ENCODE data around the gene ASS1.

The ASS1 gene

DNA sequence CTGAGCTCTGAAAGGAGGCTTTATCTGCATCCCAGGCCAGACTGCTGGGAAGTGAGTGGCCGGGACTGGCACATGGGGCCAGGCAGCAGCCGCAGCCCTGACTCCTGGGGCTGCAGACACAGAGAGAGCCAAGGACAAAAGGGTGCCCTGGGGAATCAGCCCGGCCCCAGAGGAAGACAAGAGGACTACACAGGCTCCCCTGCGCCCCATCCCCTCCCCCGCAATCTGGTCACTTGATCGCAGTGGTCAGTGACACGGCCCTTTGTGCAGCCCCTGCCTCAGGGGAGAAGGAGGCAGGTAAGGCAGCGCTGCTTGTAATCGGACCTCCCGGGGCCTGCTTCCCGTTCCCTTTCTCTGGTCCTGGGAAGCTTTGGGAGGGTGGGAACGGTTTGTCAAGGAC lies 79.2 kb downstream of the ASS1 start:
- TF ChIP-seq EZH2phosphoT487 (IDR thresholded peaks at IDR 0.05; ENCODE audit: low read length) (no peak), EZH2 (optimal IDR thresholded peaks at IDR 0.05; ENCODE audit: low read depth, low read length) (no peak), CTCF (IDR thresholded peaks at IDR 0.05; ENCODE audit: low read length) (no peak)

GRCh38 chr9:130526193-130526853 lies 81.6 kb downstream of the ASS1 start:
- Histone ChIP-seq H3K36me3 (replicated peaks; ENCODE audit: insufficient read depth, low read length) (no peaks in the 10 kb centered on the region), H3K4me2 (ENCODE audit: low read depth, low read length) (no peak overlapping the region), H3K9ac (ENCODE audit: low read length) (no peak overlapping the region), H2AFZ (ENCODE audit: low read length) (no peak overlapping the region), H3K4me3 (ENCODE audit: low read length) (no peak overlapping the region), H3K4me1 (ENCODE audit: low read length) (no peaks in the 10 kb centered on the region), H3K27me3 (replicated peaks; ENCODE audit: insufficient read depth, low read length) (peaks cover 100% of the 10 kb centered on the region), H3K27ac (ENCODE audit: low read length) (no peak overlapping the region), H4K20me1 (ENCODE audit: insufficient read depth, low read length) (no peaks in the 10 kb centered on the region), H3K79me2 (ENCODE audit: low read length) (no peaks in the 10 kb centered on the region), H3K9me3 (replicated peaks; ENCODE audit: insufficient read depth, low read length) (no peaks in the 10 kb centered on the region), H3K9me2 (replicated peaks; ENCODE audit: insufficient read depth, low read length) (no peaks in the 10 kb centered on the region), H3F3A (ENCODE audit: insufficient read depth, low read length) (no peaks in the 10 kb centered on the region)
- no peak for DNase-seq
- TF ChIP-seq CTCF (IDR thresholded peaks at IDR 0.05; ENCODE audit: low read length) (no peak), EZH2phosphoT487 (IDR thresholded peaks at IDR 0.05; ENCODE audit: low read length) (no peak)

More for the DNA sequence above, 79.2 kb downstream of the ASS1 start:
- H3K27me3 ChIP-seq (replicated peaks; ENCODE audit: insufficient read depth, low read length): peaks cover 95% of the 10 kb centered on the region
- H3K4me2 ChIP-seq (ENCODE audit: low read depth, low read length): no peak overlapping the region
- no peaks in the 10 kb centered on the region for H3K36me3 ChIP-seq (replicated peaks; ENCODE audit: insufficient read depth, low read length)
- H4K20me1 ChIP-seq (ENCODE audit: insufficient read depth, low read length): no peaks in the 10 kb centered on the region
- no peak overlapping the region for H3K4me3 ChIP-seq (ENCODE audit: low read length)
- no peaks in the 10 kb centered on the region for H3K4me1 ChIP-seq (ENCODE audit: low read length)
- no peak for DNase-seq
- no peaks in the 10 kb centered on the region for H3K79me2 ChIP-seq (ENCODE audit: low read length)
- no peak overlapping the region for H2AFZ ChIP-seq (ENCODE audit: low read length)
- no peaks in the 10 kb centered on the region for H3K9me3 ChIP-seq (replicated peaks; ENCODE audit: insufficient read depth, low read length)
- no peak overlapping the region for H3K27ac ChIP-seq (ENCODE audit: low read length)
- H3K9ac ChIP-seq (ENCODE audit: low read length): no peak overlapping the region
- H3K9me2 ChIP-seq (replicated peaks; ENCODE audit: insufficient read depth, low read length): no peaks in the 10 kb centered on the region
- no peaks in the 10 kb centered on the region for H3F3A ChIP-seq (ENCODE audit: insufficient read depth, low read length)

DNA sequence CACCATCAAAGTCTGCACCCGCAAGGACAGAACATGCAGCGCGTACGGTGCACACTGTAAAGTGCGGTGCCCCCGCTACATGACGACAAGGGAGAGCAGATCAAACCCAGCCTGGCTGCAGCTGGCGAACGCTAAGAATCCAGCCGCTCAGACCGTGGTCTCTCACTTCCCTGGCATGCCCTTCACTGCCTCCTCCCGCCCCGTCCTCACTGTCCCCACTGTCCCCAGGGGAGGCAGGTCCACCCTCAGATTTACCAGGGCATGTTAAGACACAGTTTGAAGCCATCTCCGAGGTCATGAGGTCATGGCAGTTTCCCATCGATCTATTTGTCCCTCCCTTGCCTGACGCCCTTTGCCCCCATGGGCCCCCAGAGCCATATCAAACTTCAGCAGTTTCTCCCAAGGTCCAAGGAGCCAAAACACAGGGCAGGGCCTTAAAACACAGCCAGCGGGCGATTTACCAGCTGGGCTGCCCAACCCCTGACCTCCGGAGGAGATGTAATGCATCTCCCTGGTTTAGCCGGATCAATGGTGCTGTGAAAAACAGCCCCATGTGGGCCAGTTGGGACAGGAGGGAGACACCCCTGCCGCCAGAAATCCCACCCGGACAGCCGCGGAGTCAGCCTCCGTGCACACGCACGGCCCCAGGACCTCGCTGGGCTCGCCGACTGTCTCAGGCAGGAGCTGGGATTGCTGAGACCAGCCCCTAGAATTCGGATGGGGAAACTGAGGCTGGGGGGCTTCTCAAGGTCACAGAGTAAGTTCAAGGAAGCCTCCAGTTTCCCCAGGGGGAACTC lies 82.3 kb downstream of the ASS1 start:
- H3K4me2 ChIP-seq (ENCODE audit: low read depth, low read length): no peak overlapping the region
- H4K20me1 ChIP-seq (ENCODE audit: insufficient read depth, low read length): no peaks in the 10 kb centered on the region
- H3K27me3 ChIP-seq (replicated peaks; ENCODE audit: insufficient read depth, low read length): peaks cover 99% of the 10 kb centered on the region
- TF ChIP-seq CTCF (IDR thresholded peaks at IDR 0.05; ENCODE audit: low read length) (no peak), EZH2phosphoT487 (IDR thresholded peaks at IDR 0.05; ENCODE audit: low read length) (no peak), EZH2 (optimal IDR thresholded peaks at IDR 0.05; ENCODE audit: low read depth, low read length) (no peak)
- no peaks in the 10 kb centered on the region for H3F3A ChIP-seq (ENCODE audit: insufficient read depth, low read length)
- H3K9me3 ChIP-seq (replicated peaks; ENCODE audit: insufficient read depth, low read length): no peaks in the 10 kb centered on the region
- no peak for DNase-seq
- H3K9ac ChIP-seq (ENCODE audit: low read length): no peak overlapping the region
- H3K4me1 ChIP-seq (ENCODE audit: low read length): no peaks in the 10 kb centered on the region
- no peaks in the 10 kb centered on the region for H3K9me2 ChIP-seq (replicated peaks; ENCODE audit: insufficient read depth, low read length)
- no peak overlapping the region for H2AFZ ChIP-seq (ENCODE audit: low read length)
- no peak overlapping the region for H3K4me3 ChIP-seq (ENCODE audit: low read length)
- H3K27ac ChIP-seq (ENCODE audit: low read length): no peak overlapping the region
- H3K79me2 ChIP-seq (ENCODE audit: low read length): no peaks in the 10 kb centered on the region
- no peaks in the 10 kb centered on the region for H3K36me3 ChIP-seq (replicated peaks; ENCODE audit: insufficient read depth, low read length)

Measured in MM.1S (cell line).